Neuronal stem cell (in vitro differentiated cells): ENCODE measurements around the gene REEP3.

ENCODE experiments used
- DNase-seq: peaks from one replicate; pipeline ENCODE4 v3.0.0-alpha.2; 2013; ENCODE audit warnings: low spot score
- H2AFZ ChIP-seq: one replicate; pipeline ENCODE4 v1.6.1; 2013; ENCODE audit warnings: mild to moderate bottlenecking, low read length, inconsistent platforms
- H2AK5ac ChIP-seq: 2 replicates; pipeline ENCODE4 v1.6.1; 2013; ENCODE audit warnings: low read depth, mild to moderate bottlenecking, inconsistent platforms, low read length, moderate library complexity, mixed read lengths
- H2BK120ac ChIP-seq: 2 replicates; pipeline ENCODE4 v1.6.1; 2013; ENCODE audit warnings: low read depth, mild to moderate bottlenecking, inconsistent platforms, low read length, moderate library complexity, mixed read lengths
- H2BK12ac ChIP-seq: one replicate; pipeline ENCODE4 v1.6.1; 2013; ENCODE audit warnings: low read length, inconsistent platforms
- H2BK15ac ChIP-seq: 2 replicates; pipeline ENCODE4 v1.6.1; 2013; ENCODE audit warnings: mild to moderate bottlenecking, low read length, inconsistent platforms, mixed read lengths
- H2BK5ac ChIP-seq: one replicate; pipeline ENCODE4 v1.6.1; 2013; ENCODE audit warnings: inconsistent platforms, mild to moderate bottlenecking, low read length, moderate library complexity
- H3K14ac ChIP-seq: one replicate; pipeline ENCODE4 v1.6.1; 2013; ENCODE audit warnings: low read length, inconsistent platforms
- H3K18ac ChIP-seq: 2 replicates; pipeline ENCODE4 v1.6.1; 2013; ENCODE audit warnings: low read length, inconsistent platforms
- H3K23ac ChIP-seq: 2 replicates; pipeline ENCODE4 v1.6.1; 2013; ENCODE audit warnings: low read depth, mild to moderate bottlenecking, mixed read lengths, low read length, inconsistent platforms; ENCODE audit not compliant: poor library complexity
- H3K27ac ChIP-seq: replicated peaks from 3 replicates; pipeline ENCODE4 v1.5.1; 2013; ENCODE audit warnings: low read length, inconsistent platforms
- H3K27me3 ChIP-seq, 3 experiments: 2 replicates each; pipeline ENCODE4 v1.6.1; 2013; ENCODE audit warnings: low read length in 3 of 3, mild to moderate bottlenecking in 2 of 3, inconsistent platforms in 1 of 3, low read depth in 1 of 3, mixed read lengths in 1 of 3, moderate library complexity in 1 of 3; ENCODE audit not compliant: control insufficient read depth in 3 of 3, insufficient read depth in 3 of 3
- H3K36me3 ChIP-seq, 2 donors: replicated peaks in 1 of 2; 2 replicates each; pipeline ENCODE4 v1.6.1; 2013; ENCODE audit warnings: low read length in 2 of 2; ENCODE audit not compliant: control insufficient read depth in 2 of 2, insufficient read depth in 2 of 2
- H3K4ac ChIP-seq: 2 replicates; pipeline ENCODE4 v1.6.1; 2013; ENCODE audit warnings: inconsistent platforms, mild to moderate bottlenecking, low read length, moderate library complexity
- H3K4me1 ChIP-seq, 2 donors: 1 replicate in 1 of 2; 2 replicates in 1 of 2; pipeline ENCODE4 v1.6.1; 2013; ENCODE audit warnings: low read length in 2 of 2, low read depth in 1 of 2; ENCODE audit not compliant: control insufficient read depth in 2 of 2, insufficient read depth in 1 of 2
- H3K4me2 ChIP-seq: one replicate; pipeline ENCODE4 v1.6.1; 2013; ENCODE audit warnings: mild to moderate bottlenecking, low read length, inconsistent platforms; ENCODE audit not compliant: insufficient read depth, poor library complexity, severe bottlenecking
- H3K4me3 ChIP-seq, 2 donors: 2 replicates each; pipeline ENCODE4 v1.5.1; 2013; ENCODE audit warnings: low read length in 2 of 2, mild to moderate bottlenecking in 2 of 2, inconsistent platforms in 1 of 2, moderate library complexity in 1 of 2
- H3K79me1 ChIP-seq: one replicate; pipeline ENCODE4 v1.6.1; 2013; ENCODE audit warnings: low read depth, mild to moderate bottlenecking, inconsistent platforms, low read length, moderate library complexity
- H3K9ac ChIP-seq: one replicate; pipeline ENCODE4 v1.6.1; 2013; ENCODE audit warnings: mild to moderate bottlenecking, low read depth, low read length, inconsistent platforms; ENCODE audit not compliant: poor library complexity
- H3K9me3 ChIP-seq, 2 donors: replicated peaks in 1 of 2; 2 replicates each; pipeline versions ENCODE3 to v1.6.1; 2013; ENCODE audit warnings: low read length in 2 of 2, mild to moderate bottlenecking in 2 of 2, inconsistent platforms in 1 of 2, low read depth in 1 of 2, mixed read lengths in 1 of 2, moderate library complexity in 1 of 2; ENCODE audit not compliant: control insufficient read depth in 2 of 2, insufficient read depth in 1 of 2
- H4K8ac ChIP-seq: one replicate; pipeline ENCODE4 v1.6.1; 2013; ENCODE audit warnings: low read depth, mild to moderate bottlenecking, inconsistent platforms, low read length, moderate library complexity
- H4K91ac ChIP-seq: one replicate; pipeline ENCODE4 v1.6.1; 2013; ENCODE audit warnings: low read length, low read depth, mild to moderate bottlenecking, inconsistent platforms; ENCODE audit not compliant: poor library complexity
- WGBS, 2 donors: extraction: QIAGEN DNeasy Blood & Tissue Kit; methylation state at CpG; one replicate each; pipeline ENCODE4 v1.1.7; 2013; ENCODE audit warnings: missing lambda C conversion rate in 2 of 2, mixed read lengths in 1 of 2; ENCODE audit not compliant: insufficient read length in 2 of 2, insufficient replicate concordance in 1 of 2; ENCODE audit errors: extremely low coverage in 2 of 2; 5-methylcytosine and 5-hydroxymethylcytosine counted together

The REEP3 gene

GRCh38 chr10:63522995-63523394 lies 1.8 kb downstream of the REEP3 start:
- Histone ChIP-seq H4K8ac (no peak overlapping the region), H2AK5ac (no peak overlapping the region), H3K4ac (no peak overlapping the region), H2BK15ac (no peak overlapping the region), H3K79me1 (no peaks in the 10 kb centered on the region), H2BK5ac (no peak overlapping the region), H3K36me3 (peaks cover 2 to 31% of the 10 kb centered on the region in 2 donors), H3K27ac (no peak overlapping the region), H2BK12ac (no peak overlapping the region), H3K4me2 (peak overlapping the region; percentile 23), H3K23ac (no peak overlapping the region), H3K14ac (no peak overlapping the region), H3K18ac (no peak overlapping the region), H3K9me3 (peaks cover 3 to 18% of the 10 kb centered on the region in 2 donors), H3K4me1 (peaks cover 2 to 4% of the 10 kb centered on the region in 2 donors), H3K4me3 (peak overlapping the region in 1 of 2 donors; percentile 64), H3K27me3 (no peaks in the 10 kb centered on the region), H3K9ac (no peak overlapping the region), H4K91ac (no peak overlapping the region), H2AFZ (no peak overlapping the region), H2BK120ac (no peak overlapping the region)
- WGBS, 2 donors = no CpG with 5 or more reads among the region's 2 CpGs
- no peak for DNase-seq

GRCh38 chr10:63525021-63525420 lies 3.8 kb downstream of the REEP3 start:
- no peak overlapping the region for H4K8ac ChIP-seq
- WGBS, 2 donors = 100% methylated on average over 1 of the region's 3 CpGs; no CpG with 5 or more reads in 1 of the 2 donors
- H2BK120ac ChIP-seq = no peak overlapping the region
- peaks cover 0 to 4% of the 10 kb centered on the region in 2 donors for H3K4me1 ChIP-seq
- no peak overlapping the region for H3K4ac ChIP-seq
- H2BK12ac ChIP-seq = no peak overlapping the region
- H3K9me3 ChIP-seq = peaks cover 3% of the 10 kb centered on the region in 2 donors
- H3K27me3 ChIP-seq = no peaks in the 10 kb centered on the region
- no peak overlapping the region for H3K27ac ChIP-seq
- no peak overlapping the region for H3K14ac ChIP-seq
- no peak overlapping the region for H3K4me2 ChIP-seq
- DNase-seq = no peak
- H3K4me3 ChIP-seq = no peak overlapping the region
- H3K79me1 ChIP-seq = peaks cover 2% of the 10 kb centered on the region
- no peak overlapping the region for H3K18ac ChIP-seq
- H3K9ac ChIP-seq = no peak overlapping the region
- no peak overlapping the region for H3K23ac ChIP-seq
- peaks cover 7 to 25% of the 10 kb centered on the region in 2 donors for H3K36me3 ChIP-seq
- H2BK15ac ChIP-seq = no peak overlapping the region
- no peak overlapping the region for H2BK5ac ChIP-seq
- no peak overlapping the region for H4K91ac ChIP-seq
- no peak overlapping the region for H2AK5ac ChIP-seq
- no peak overlapping the region for H2AFZ ChIP-seq

GRCh38 chr10:63527401-63527800 lies 6.2 kb downstream of the REEP3 start:
- no peak overlapping the region for H3K9ac ChIP-seq
- H3K4me1 ChIP-seq = peaks cover 0 to 4% of the 10 kb centered on the region in 2 donors

GRCh38 chr10:63528084-63528744 lies 7.0 kb downstream of the REEP3 start:
- no peak overlapping the region for H3K27ac ChIP-seq

More at GRCh38 chr10:63527401-63527800, 6.2 kb downstream of the REEP3 start:
- Histone ChIP-seq H3K36me3 (peaks cover 7 to 25% of the 10 kb centered on the region in 2 donors), H3K14ac (no peak overlapping the region), H3K4ac (no peak overlapping the region), H2BK5ac (no peak overlapping the region), H4K91ac (no peak overlapping the region), H2BK15ac (no peak overlapping the region), H2BK120ac (no peak overlapping the region), H3K18ac (no peak overlapping the region), H3K9me3 (no peaks in the 10 kb centered on the region), H3K79me1 (peaks cover 2% of the 10 kb centered on the region), H3K27ac (no peak overlapping the region), H3K23ac (no peak overlapping the region), H3K27me3 (no peaks in the 10 kb centered on the region), H2BK12ac (no peak overlapping the region), H3K4me3 (no peak overlapping the region), H4K8ac (no peak overlapping the region), H3K4me2 (no peak overlapping the region), H2AFZ (no peak overlapping the region), H2AK5ac (no peak overlapping the region)
- no CpG with 5 or more reads among the region's 4 CpGs for WGBS, 2 donors
- DNase-seq = no peak

More at GRCh38 chr10:63528084-63528744, 7.0 kb downstream of the REEP3 start:
- H2AK5ac ChIP-seq = no peak overlapping the region
- H3K36me3 ChIP-seq = peaks cover 7 to 25% of the 10 kb centered on the region in 2 donors
- H4K91ac ChIP-seq = no peak overlapping the region
- H4K8ac ChIP-seq = no peak overlapping the region
- H3K18ac ChIP-seq = no peak overlapping the region
- H3K27me3 ChIP-seq = no peaks in the 10 kb centered on the region
- no peak overlapping the region for H2BK5ac ChIP-seq
- no CpG with 5 or more reads among the region's 5 CpGs for WGBS, 2 donors
- peaks cover 0 to 1% of the 10 kb centered on the region in 2 donors for H3K4me1 ChIP-seq
- no peak overlapping the region for H2BK12ac ChIP-seq
- H2BK15ac ChIP-seq = no peak overlapping the region
- no peak for DNase-seq
- peaks cover 2% of the 10 kb centered on the region for H3K79me1 ChIP-seq
- H3K9ac ChIP-seq = no peak overlapping the region
- H3K4me2 ChIP-seq = no peak overlapping the region
- no peak overlapping the region for H3K4me3 ChIP-seq
- H2AFZ ChIP-seq = no peak overlapping the region
- H3K4ac ChIP-seq = no peak overlapping the region
- no peak overlapping the region for H3K14ac ChIP-seq
- no peak overlapping the region for H3K23ac ChIP-seq
- H2BK120ac ChIP-seq = no peak overlapping the region
- H3K9me3 ChIP-seq = peaks cover 0 to 4% of the 10 kb centered on the region in 2 donors
